A673 (cell line): Measurements from ENCODE around the gene FSTL1.

Source experiments
- EZH2 ChIP-seq: fragments of 200-600 bp; sonication (generic); IDR thresholded peaks from 2 replicates; pipeline ENCODE4 v1.6.1; 2017; ENCODE audit warnings: borderline replicate concordance, low read depth, mild to moderate bottlenecking, mixed read lengths, antibody characterized with exemption, low read length; ENCODE audit not compliant: poor library complexity, severe bottlenecking
- TF ChIP-seq, protein P1 (sequence below): fragments of 300-800, 200-600 bp; sonication (generic); conservative IDR thresholded peaks from 2 replicates; pipeline ENCODE4 v1.5.1; 2017; ENCODE audit warnings: low read depth, mild to moderate bottlenecking, antibody characterized with exemption, low read length, moderate library complexity, mixed read lengths

DNA sequence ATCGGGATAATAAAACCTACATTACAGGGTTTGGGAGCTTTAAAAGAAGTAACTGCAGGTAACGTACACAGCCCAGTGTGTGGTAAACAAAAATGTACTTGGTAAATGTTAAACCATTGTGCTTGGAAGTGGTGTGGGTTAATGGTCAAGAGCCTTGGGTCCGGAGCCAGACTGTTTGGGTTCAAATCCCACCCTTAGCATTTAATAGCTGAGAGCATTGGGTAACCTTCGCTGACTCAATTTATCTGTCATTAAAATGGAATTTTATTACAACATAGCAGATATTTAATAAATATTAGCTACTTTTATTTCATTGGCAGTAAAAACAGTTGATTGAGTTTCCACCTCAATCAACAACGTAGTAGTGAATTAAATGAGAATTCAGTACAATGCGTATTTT lies 1.5 kb downstream of the FSTL1 start:
- TF ChIP-seq, protein P1, sequence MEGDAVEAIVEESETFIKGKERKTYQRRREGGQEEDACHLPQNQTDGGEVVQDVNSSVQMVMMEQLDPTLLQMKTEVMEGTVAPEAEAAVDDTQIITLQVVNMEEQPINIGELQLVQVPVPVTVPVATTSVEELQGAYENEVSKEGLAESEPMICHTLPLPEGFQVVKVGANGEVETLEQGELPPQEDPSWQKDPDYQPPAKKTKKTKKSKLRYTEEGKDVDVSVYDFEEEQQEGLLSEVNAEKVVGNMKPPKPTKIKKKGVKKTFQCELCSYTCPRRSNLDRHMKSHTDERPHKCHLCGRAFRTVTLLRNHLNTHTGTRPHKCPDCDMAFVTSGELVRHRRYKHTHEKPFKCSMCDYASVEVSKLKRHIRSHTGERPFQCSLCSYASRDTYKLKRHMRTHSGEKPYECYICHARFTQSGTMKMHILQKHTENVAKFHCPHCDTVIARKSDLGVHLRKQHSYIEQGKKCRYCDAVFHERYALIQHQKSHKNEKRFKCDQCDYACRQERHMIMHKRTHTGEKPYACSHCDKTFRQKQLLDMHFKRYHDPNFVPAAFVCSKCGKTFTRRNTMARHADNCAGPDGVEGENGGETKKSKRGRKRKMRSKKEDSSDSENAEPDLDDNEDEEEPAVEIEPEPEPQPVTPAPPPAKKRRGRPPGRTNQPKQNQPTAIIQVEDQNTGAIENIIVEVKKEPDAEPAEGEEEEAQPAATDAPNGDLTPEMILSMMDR = no peak
- TF ChIP-seq EZH2 = no peak
